AG04449 (cell line): Measurements from ENCODE around the gene WNK2.

ENCODE experiments used
- CTCF ChIA-PET: fragments of 350-600 bp; formaldehyde crosslinking; extraction: SDS; loops from one replicate; lab custom pipeline; 2021; ENCODE audit warnings: antibody characterized with exemption; lab: Yijun Ruan, JAX
- POLR2A ChIA-PET: fragments of 400-600, 350-600 bp; formaldehyde crosslinking; extraction: SDS; loops from one replicate; lab custom pipeline; 2020; ENCODE audit warnings: antibody characterized with exemption, inconsistent platforms; lab: Yijun Ruan, JAX
- DNase-seq: peaks from one replicate; pipeline ENCODE4 v3.0.0-alpha.2; 2010; ENCODE audit warnings: low read depth, low spot score
- H3K4me3 ChIP-seq: 2 replicates; pipeline ENCODE4 v1.5.1; 2011; ENCODE audit warnings: low read depth, mild to moderate bottlenecking, control low read depth, low read length
- CTCF ChIP-seq: IDR thresholded peaks from one replicate; pipeline ENCODE4 v1.5.1; 2011; ENCODE audit warnings: mild to moderate bottlenecking, moderate library complexity, low read length, control low read depth, inconsistent platforms; ENCODE audit not compliant: insufficient read depth; ENCODE audit errors: missing control alignments

Gene WNK2

GRCh38 chr9:93254061-93254481 is 70.1 kb downstream of the WNK2 start:
- CTCF ChIA-PET = no interaction called here
- H3K4me3 ChIP-seq = no peak overlapping the region
- POLR2A ChIA-PET = no interaction called here
- TF ChIP-seq CTCF = no peak
- DNase-seq = no peak

GRCh38 chr9:93254806-93255493 is 71.0 kb downstream of the WNK2 start:
- TF ChIP-seq CTCF = no peak
- ChIA-PET POLR2A (no interaction called here), CTCF (no interaction called here)
- no peak overlapping the region for H3K4me3 ChIP-seq
- no peak for DNase-seq

- H3K4me3 ChIP-seq = no peak overlapping the region
- ChIA-PET CTCF (no interaction called here), POLR2A (no interaction called here)
- DNase-seq = no peak
- no peak for TF ChIP-seq CTCF
These were observed 71.5 kb downstream of the WNK2 start for GRCh38 chr9:93255494-93255867.

GRCh38 chr9:93255994-93256877 is 72.3 kb downstream of the WNK2 start:
- H3K4me3 ChIP-seq = no peak overlapping the region
- POLR2A ChIA-PET = no interaction called here
- no peak for TF ChIP-seq CTCF
- CTCF ChIA-PET = no interaction called here
- no peak for DNase-seq

- ChIA-PET POLR2A (no interaction called here), CTCF (interaction anchor here (1.6 kb wide), 1 partner anchor 48 kb away, joined by 3 read pairs; no protein-coding TSS in a partner anchor)
- no peak overlapping the region for H3K4me3 ChIP-seq
- no peak for TF ChIP-seq CTCF
- DNase-seq = no peak
These were observed 73.2 kb downstream of the WNK2 start for GRCh38 chr9:93256878-93257807.
